Nephron progenitor cell (in vitro differentiated cells): Measurements from ENCODE around the gene ACTR10.

Experiments used
- DNase-seq: peaks from one replicate; pipeline ENCODE4 v3.0.0; 2021
- H3K27ac Mint-ChIP-seq: 2 replicates; pipeline ENCODE4 v1.8.0; 2021; ENCODE audit warnings: mild to moderate bottlenecking, moderate library complexity, mixed read lengths
- H3K27me3 Mint-ChIP-seq: 2 replicates; pipeline ENCODE4 v1.8.0; 2021; ENCODE audit warnings: mild to moderate bottlenecking, low read depth, mixed read lengths; ENCODE audit not compliant: poor library complexity
- H3K36me3 Mint-ChIP-seq: 2 replicates; pipeline ENCODE4 v1.8.0; 2021; ENCODE audit warnings: low read depth, mixed read lengths
- H3K4me1 Mint-ChIP-seq: 2 replicates; pipeline ENCODE4 v1.8.0; 2021; ENCODE audit warnings: mixed read lengths
- H3K4me3 Mint-ChIP-seq: 2 replicates; pipeline ENCODE4 v1.8.0; 2021; ENCODE audit warnings: mild to moderate bottlenecking, moderate library complexity, mixed read lengths
- H3K9me3 Mint-ChIP-seq: 2 replicates; pipeline ENCODE4 v1.8.0; 2021; ENCODE audit warnings: mild to moderate bottlenecking, moderate library complexity, mixed read lengths
- CTCF ChIP-seq: fragments of 200-600 bp; sonication (generic); IDR thresholded peaks from 2 replicates; pipeline ENCODE4 v1.5.0; 2021; ENCODE audit warnings: antibody characterized with exemption

ACTR10 gene

DNA sequence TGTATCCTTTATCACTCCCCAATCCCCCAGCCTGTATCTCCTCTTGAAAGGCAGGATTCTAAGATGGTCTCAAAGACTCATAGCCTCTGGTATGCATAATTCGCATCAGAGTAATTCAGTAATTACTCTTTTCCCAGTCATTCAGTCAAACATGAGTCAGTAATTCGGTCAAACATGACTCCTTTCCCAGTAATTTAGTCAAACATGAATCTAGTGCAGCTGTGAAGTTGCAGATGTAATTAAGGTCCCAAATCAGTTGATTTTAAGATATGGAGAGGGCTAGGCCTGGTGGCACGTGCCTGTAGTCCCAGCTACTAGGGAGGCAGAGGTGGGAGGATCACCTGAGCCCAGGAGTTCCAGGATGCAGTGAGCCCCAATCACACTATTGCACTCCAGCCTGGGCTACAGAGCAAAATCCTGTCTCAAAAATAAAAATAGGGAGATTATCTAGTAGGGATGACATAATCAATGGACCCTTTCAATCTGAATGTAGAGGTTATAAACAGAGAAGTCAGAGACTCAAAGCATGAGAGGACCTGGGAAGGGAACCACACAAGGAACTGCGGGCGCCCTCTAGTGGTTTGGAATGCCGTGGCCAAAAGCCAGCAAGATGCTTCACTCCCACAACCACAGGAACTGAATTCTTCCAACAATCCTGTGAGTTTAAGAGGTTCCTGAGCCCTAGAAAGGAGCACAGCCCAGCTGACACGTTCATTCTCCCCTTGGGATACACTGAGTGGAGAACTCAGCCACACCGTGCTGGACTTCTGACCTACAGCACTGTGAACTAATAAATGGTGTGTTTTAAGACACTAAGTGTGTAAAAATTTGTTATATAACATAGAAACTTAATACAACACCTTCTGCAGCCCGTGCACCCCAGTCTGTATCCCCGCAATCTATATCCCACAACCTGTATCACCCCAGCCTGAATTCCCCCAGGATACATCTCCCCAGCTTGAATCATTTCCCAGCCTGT, 33.7 kb upstream of the ACTR10 start:
- peak; percentile 94 for TF ChIP-seq CTCF
- peaks cover 6% of the 10 kb centered on the region for H3K4me1 Mint-ChIP-seq
- H3K27me3 Mint-ChIP-seq, result peaks cover 2% of the 10 kb centered on the region
- no peak overlapping the region for H3K4me3 Mint-ChIP-seq
- H3K36me3 Mint-ChIP-seq, result no peaks in the 10 kb centered on the region
- no peak overlapping the region for H3K27ac Mint-ChIP-seq
- DNase-seq, result peak; percentile 92
- H3K9me3 Mint-ChIP-seq, result no peaks in the 10 kb centered on the region

DNA sequence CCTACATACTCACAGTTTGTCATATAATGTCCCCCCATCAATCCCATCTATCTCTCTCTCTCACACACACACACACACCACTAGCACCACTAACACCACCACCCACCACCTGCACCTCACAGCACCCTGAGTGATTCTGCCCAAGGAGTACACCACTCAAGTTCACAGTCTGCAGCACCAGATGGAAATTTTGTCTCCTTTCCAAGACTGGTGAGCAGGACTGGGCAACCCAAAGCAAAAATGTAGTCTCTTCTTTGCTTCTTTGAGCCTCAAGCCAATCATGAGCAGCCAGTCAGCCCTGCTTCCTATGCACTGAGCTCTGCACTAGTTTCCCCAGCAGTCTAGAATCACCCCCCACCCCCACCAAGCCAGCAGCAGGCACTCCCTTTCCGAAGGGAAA, 32.9 kb upstream of the ACTR10 start:
- Mint-ChIP-seq H3K27ac (no peak overlapping the region), H3K9me3 (no peaks in the 10 kb centered on the region), H3K27me3 (peaks cover 2% of the 10 kb centered on the region), H3K4me1 (peaks cover 6% of the 10 kb centered on the region), H3K4me3 (no peak overlapping the region), H3K36me3 (no peaks in the 10 kb centered on the region)
- no peak for TF ChIP-seq CTCF
- no peak for DNase-seq

GRCh38 chr14:58167891-58168290, 32.1 kb upstream of the ACTR10 start:
- Mint-ChIP-seq H3K4me3 (no peak overlapping the region), H3K4me1 (peaks cover 6% of the 10 kb centered on the region), H3K9me3 (no peaks in the 10 kb centered on the region), H3K27ac (no peak overlapping the region), H3K27me3 (peaks cover 2% of the 10 kb centered on the region), H3K36me3 (no peaks in the 10 kb centered on the region)
- no peak for DNase-seq
- TF ChIP-seq CTCF, result no peak

DNA sequence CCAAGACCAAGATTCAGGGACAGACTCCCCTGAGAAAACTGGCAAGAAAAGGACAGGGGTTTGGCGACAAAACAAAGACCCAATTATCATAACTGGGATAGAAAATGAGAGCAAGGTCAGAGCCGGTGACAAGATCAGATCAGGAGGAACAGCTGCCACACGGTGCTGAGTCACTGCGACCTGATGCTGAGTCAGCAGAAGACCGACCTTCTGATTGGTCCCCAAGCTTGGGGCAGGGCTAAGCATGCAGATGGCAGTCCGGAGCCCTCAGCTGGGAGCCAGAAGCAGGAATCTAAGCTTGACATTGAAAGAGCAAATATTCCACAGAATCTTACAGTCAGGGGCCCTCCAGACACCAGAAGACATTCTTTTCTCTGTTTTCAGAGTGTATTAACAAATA, 28.9 kb upstream of the ACTR10 start:
- Mint-ChIP-seq H3K36me3 (no peaks in the 10 kb centered on the region), H3K27ac (no peak overlapping the region)
- DNase-seq, result peak; percentile 72

DNA sequence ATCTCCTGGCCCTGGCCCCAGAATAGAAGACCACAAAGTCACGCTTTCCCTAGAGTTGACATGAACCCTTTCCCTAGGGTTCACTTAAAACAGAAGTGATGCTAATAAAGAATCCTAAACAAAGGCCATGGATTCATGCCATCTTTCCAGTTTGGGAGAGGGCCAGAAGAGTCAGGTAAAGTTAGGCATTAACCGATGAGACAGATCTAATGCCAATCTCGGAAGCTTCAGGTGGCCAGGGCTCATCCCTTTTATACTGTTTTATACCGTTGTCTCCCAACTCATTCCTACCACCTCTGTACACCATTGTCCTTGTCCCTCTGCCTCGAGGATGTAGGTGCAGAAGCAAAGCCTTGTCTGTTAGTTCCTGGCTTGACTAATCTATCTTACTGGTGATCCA, 22.8 kb upstream of the ACTR10 start:
- H3K9me3 Mint-ChIP-seq, result no peaks in the 10 kb centered on the region
- no peak for TF ChIP-seq CTCF
- no peak overlapping the region for H3K27ac Mint-ChIP-seq
- no peaks in the 10 kb centered on the region for H3K36me3 Mint-ChIP-seq
- H3K4me1 Mint-ChIP-seq, result no peaks in the 10 kb centered on the region
- DNase-seq, result no peak
- no peak overlapping the region for H3K4me3 Mint-ChIP-seq
- H3K27me3 Mint-ChIP-seq, result peaks cover 9% of the 10 kb centered on the region

More for the DNA sequence above, 28.9 kb upstream of the ACTR10 start:
- Mint-ChIP-seq H3K27me3 (peaks cover 6% of the 10 kb centered on the region), H3K4me3 (no peak overlapping the region), H3K4me1 (peaks cover 6% of the 10 kb centered on the region), H3K9me3 (no peaks in the 10 kb centered on the region)
- TF ChIP-seq CTCF, result no peak

DNA sequence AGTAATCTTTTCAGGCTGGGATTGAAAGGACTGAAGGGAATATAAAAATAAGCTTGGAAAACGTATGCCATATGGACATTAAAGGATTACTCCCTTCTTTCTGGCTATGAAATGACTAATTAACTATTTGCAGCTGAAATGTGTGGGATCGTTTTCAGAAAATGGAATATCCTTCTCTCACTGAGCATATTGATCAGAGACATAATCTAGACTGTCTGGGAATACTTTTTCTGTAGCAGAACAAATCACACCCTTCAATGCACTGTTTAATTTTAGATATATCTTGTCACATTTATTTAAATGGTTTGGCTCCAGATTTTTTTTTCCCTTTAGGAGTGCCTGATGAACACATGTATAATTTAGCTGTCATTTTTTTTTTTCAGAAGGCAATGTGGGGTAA, 10.8 kb upstream of the ACTR10 start:
- no peaks in the 10 kb centered on the region for H3K4me1 Mint-ChIP-seq
- H3K27ac Mint-ChIP-seq, result no peak overlapping the region

More for the DNA sequence above, 10.8 kb upstream of the ACTR10 start:
- H3K4me3 Mint-ChIP-seq, result no peak overlapping the region
- no peaks in the 10 kb centered on the region for H3K36me3 Mint-ChIP-seq
- TF ChIP-seq CTCF, result no peak
- H3K27me3 Mint-ChIP-seq, result peaks cover 11% of the 10 kb centered on the region
- H3K9me3 Mint-ChIP-seq, result no peaks in the 10 kb centered on the region
- DNase-seq, result no peak
